ENCODE data around the gene PLK3.

Gene PLK3

DNA sequence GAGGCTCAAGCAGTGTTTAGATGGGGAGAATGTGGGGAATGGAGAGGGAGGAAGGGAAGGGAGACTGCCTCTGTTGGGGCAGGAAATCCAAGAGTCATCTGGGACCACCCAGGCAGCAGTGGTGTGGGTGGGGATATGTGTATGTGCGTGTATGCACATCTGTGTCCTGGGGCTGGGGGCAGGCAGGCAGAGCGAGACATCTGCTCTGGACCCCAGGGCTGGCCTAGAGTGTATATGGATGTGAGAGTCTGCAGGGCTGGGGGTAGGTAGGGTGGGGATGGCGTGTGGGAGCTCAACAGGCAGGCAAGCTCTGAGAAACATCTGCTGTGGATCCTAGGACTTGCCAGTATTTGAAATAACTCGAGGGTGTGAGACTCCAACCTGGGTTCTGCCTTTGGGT, 39.4 kb downstream of the PLK3 start:
- DNase-seq (ENCODE audit: low read depth): no peak
- H3K4me3 ChIP-seq (ENCODE audit: control insufficient read depth, low read depth, low read length): no peak overlapping the region
- TF ChIP-seq, protein P1, sequence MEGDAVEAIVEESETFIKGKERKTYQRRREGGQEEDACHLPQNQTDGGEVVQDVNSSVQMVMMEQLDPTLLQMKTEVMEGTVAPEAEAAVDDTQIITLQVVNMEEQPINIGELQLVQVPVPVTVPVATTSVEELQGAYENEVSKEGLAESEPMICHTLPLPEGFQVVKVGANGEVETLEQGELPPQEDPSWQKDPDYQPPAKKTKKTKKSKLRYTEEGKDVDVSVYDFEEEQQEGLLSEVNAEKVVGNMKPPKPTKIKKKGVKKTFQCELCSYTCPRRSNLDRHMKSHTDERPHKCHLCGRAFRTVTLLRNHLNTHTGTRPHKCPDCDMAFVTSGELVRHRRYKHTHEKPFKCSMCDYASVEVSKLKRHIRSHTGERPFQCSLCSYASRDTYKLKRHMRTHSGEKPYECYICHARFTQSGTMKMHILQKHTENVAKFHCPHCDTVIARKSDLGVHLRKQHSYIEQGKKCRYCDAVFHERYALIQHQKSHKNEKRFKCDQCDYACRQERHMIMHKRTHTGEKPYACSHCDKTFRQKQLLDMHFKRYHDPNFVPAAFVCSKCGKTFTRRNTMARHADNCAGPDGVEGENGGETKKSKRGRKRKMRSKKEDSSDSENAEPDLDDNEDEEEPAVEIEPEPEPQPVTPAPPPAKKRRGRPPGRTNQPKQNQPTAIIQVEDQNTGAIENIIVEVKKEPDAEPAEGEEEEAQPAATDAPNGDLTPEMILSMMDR (IDR thresholded peaks at IDR 0.05; ENCODE audit: control insufficient read depth, insufficient read depth, low read depth, low read length, missing control alignments): no peak

DNA sequence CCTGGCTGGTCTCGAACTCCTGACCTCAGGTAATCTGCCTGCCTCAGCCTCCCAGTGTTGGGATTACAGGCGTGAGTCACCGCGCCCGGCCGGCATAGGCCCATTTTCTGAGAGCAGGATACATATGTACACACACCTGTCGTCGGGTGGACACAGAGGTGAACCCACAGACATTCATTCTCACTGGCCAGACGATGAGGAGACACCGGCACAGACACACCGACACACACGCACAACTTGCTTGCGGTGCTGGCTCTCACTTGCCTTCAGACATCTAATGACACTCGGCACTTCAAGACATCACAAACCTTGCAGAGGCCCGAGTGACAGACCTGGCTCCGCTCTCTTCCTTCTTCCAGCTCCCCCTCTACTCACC, 42.3 kb downstream of the PLK3 start:
- H3K4me3 ChIP-seq (ENCODE audit: control insufficient read depth, low read depth, low read length): peak overlapping the region; percentile 53
- DNase-seq (ENCODE audit: low read depth): no peak
- TF ChIP-seq, protein P1 (IDR thresholded peaks at IDR 0.05; ENCODE audit: control insufficient read depth, insufficient read depth, low read depth, low read length, missing control alignments): no peak

DNA sequence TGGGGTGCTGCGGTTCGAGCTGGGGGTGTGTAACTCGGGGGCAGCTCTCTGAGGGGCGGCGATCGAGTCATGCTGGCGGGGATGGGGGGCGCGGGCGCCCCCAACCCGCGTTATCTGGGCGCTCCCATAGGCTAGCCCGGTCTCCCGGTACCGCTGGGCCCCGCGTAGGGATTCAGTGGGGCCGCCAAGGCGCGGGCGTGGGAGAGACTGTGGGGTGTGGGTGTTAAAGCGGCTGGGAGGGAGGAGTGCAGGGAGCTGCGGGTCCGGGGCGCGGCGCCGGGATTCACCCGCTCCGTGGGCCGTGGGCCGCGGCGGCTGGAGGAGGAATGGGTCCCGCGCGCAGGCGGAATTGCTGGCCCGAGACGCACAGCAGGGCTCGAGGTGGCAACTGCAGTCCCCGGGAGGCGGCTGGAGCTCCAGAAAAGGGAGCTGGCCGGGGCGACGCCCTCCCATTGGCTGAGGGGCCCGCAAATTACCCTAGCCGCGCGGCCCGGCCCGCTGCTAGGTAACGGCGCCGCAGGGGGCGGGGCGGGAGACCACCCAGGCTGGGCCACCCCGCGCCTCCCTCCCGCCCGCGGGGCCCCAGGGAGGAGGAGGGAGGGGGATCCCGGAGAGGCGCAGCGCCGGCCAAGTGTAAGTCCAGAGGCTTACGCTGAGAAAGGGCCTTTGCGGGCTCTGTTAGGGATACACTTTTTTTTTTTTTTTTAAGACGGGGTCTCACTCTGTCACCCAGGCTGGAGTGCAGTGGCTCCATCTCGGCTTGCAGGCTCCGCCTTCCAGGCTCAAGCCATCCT, 42.9 kb downstream of the PLK3 start, which contains the start of gene PTCH2:
TSS of gene PTCH2 (minus strand) at position 392 of the 794 bp plus-strand sequence. CDS start at position 71, 321 bp downstream.
- DNase-seq (ENCODE audit: low read depth): no peak
- H3K4me3 ChIP-seq (ENCODE audit: control insufficient read depth, low read depth, low read length): peak within 1 kb of the TSS; percentile 53
- TF ChIP-seq, protein P1 (IDR thresholded peaks at IDR 0.05; ENCODE audit: control insufficient read depth, insufficient read depth, low read depth, low read length, missing control alignments): no peak

DNA sequence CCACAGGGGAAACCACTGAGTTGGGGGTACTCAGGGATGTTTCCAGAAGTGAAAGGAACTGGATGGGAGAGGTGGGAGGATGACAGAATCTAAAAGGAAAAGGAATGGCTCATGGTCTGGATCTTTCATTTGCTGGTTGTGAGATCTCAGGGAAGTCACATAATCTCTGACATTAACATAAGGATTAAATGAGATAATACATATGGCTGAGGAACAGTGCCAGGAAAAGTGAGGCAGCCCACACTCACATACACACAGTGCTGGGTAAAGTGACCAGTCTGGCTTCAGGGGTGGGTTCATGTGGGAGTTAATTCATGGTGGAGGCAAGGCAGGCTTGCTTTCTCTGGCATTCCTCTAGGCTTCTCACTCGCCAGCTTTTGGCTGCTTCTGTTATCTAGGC, 46.8 kb downstream of the PLK3 start:
- TF ChIP-seq, protein P1 (IDR thresholded peaks at IDR 0.05; ENCODE audit: control insufficient read depth, insufficient read depth, low read depth, low read length, missing control alignments): no peak
- no peak overlapping the region for H3K4me3 ChIP-seq (ENCODE audit: control insufficient read depth, low read depth, low read length)
- DNase-seq (ENCODE audit: low read depth): no peak

DNA sequence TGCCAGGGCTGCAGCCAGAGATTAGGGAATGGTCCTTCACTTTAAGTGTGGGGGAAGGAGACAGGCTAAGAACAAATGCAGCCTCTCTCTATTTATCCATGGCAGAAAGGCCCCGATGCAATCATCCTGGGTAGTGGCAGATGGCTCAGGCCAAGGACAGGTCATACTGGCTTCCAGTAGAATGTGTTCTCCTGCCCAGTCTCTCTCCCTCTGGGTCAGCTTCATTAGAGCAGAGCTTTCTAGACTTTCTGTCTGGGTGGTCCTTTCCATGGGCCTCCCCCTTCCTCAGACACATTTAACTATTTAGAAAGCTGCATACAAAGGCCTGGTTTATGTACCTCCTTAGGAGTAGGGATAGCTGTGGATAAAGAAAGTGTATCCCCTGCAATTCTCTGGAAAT, 47.7 kb downstream of the PLK3 start:
- H3K4me3 ChIP-seq (ENCODE audit: control insufficient read depth, low read depth, low read length): no peak overlapping the region
- DNase-seq (ENCODE audit: low read depth): no peak
- TF ChIP-seq, protein P1 (IDR thresholded peaks at IDR 0.05; ENCODE audit: control insufficient read depth, insufficient read depth, low read depth, low read length, missing control alignments): no peak

DNA sequence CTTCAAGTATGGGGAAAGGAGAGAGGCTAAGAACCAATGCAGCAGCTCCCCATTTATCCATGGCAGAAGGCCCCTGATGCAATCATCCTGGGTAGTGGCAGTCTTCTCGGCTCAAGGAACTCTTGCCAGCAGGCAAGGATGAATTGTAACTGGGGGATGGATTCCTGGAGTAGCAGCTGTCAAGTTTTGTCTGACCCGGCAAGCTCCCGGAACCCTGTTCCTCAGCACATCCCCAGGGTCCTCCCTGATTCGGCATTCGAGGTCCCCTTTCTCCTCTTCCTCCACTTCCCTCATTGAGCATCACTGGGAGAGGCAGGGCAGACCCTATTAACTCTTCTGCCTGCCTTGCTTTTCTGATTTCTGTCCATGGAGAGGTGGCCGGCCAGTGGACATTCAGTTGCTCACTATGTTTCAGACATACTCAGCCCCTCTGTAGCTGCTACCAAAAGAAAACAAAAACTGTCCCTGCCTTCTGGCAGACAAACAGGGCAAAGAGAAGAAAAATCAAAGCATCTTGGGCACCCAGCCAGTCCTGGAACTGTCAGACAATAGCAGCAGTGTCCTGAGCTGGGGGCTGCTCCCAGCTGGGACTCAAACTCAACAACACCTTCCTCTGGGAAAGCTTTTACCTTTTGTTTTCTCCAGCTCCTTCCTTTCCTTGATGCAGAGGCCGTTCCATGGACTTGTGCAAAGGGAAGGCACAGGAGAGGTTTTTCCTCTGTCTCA, 48.4 kb downstream of the PLK3 start:
- no peak for DNase-seq (ENCODE audit: low read depth)
- TF ChIP-seq, protein P1 (IDR thresholded peaks at IDR 0.05; ENCODE audit: control insufficient read depth, insufficient read depth, low read depth, low read length, missing control alignments): no peak
- H3K4me3 ChIP-seq (ENCODE audit: control insufficient read depth, low read depth, low read length): no peak overlapping the region

All from AG09309 (cell line).